Ureter (tissue), 1 donor: ENCODE results near the gene CREB5. TPM values are rescaled to one million over a fixed set of nuclear protein-coding genes. Genes with fewer than 3 reads are reported as not detected.

Experiments
- DNase-seq: peaks from one replicate; pipeline ENCODE4 v3.0.0-alpha.2; 2020; ENCODE audit warnings: low spot score
- total RNA-seq: library from RNA; stranded (reverse); gene quantifications from one replicate; pipeline ENCODE4 v1.2.4, GENCODE V29; 2023
- donor health status: DM: yes; HTN: yes; CAD: no.

CREB5 gene
- total RNA-seq, 1 donor from 2014 or later, result 10.6 TPM

- no peak for DNase-seq
These were observed 100.5 kb downstream of the CREB5 start for GRCh38 chr7:28512668-28513440.

DNA sequence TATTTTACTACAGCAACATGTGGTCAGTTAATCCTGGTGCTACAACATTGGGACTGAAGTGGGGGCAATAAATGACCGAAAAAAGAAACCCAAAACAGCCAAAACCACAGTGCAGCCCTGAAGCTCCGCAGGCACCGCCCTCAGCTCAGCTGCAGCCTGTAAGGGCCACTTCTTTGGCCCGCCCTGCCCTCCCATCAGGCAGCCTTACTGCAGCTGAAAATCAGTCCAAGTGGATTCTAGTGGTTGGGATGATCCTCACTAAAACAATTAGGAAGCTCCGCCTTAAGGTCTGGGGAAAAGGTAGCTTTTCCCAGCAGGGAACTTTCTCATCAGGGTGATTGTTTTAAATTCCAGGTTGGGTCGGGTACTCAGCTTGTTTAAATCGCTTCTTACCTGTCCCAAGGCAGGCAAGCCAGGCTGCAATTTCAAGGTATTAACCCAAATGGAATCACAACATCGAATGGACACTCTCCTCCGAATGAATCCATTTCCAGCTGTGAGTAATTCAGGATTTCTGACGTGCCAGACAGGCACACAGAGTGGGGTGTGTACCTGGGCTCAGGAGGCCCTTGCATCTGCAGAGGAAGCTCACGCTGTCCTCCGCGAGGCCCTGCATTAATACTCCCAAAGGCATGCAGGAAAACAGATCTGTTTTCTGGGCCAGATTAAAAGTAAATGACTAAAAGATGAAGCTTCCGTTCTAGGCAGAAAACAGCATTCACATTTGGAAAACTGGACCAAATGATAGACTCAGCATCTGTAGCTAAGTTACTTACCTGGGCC is 104.3 kb downstream of the CREB5 start:
- no peak for DNase-seq

DNA sequence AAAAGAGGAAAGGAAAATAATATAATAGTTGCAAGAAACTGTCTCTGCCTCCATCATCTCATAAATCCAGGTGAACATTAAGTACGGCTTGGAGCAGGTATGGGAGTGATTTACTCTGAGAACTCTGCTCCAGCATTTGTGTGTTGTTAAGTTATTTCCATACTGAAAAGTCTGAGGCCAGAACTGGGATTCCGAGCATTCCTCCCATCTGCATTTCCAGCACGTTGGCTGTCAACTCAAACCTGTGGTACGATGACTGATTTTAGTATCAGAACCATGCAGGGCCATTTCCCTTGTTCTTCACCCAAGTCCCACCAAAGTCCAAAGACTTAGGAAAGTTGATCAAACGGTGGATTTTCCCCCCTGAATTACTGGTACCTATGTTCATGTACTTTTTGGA is 104.9 kb downstream of the CREB5 start:
- no peak for DNase-seq

DNA sequence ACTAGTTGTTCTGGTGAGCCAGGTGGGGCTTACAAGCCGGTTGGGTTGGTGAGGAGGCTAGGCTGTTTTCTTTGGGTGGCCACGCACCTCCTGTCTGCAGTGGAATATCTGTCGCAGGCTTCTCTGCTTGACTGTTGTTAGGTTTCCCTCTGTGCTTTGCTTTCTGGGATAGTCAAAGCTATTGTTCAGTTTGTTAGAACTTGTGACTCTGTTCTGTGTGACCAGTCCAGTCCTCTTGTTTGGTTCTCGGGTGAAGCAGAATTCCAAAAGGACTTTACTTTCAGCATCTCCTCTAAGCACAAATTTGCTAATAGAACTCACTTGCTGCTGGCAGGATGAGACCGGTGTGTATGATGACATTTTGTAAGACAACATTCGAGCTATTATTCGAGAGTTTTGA is 105.3 kb downstream of the CREB5 start:
- DNase-seq, result no peak

GRCh38 chr7:28520074-28521015 is 108.0 kb downstream of the CREB5 start:
- DNase-seq, result no peak

- DNase-seq, result no peak
These were observed 112.7 kb downstream of the CREB5 start for GRCh38 chr7:28524978-28525377.

GRCh38 chr7:28528899-28529298 is 116.6 kb downstream of the CREB5 start:
- DNase-seq, result no peak

DNA sequence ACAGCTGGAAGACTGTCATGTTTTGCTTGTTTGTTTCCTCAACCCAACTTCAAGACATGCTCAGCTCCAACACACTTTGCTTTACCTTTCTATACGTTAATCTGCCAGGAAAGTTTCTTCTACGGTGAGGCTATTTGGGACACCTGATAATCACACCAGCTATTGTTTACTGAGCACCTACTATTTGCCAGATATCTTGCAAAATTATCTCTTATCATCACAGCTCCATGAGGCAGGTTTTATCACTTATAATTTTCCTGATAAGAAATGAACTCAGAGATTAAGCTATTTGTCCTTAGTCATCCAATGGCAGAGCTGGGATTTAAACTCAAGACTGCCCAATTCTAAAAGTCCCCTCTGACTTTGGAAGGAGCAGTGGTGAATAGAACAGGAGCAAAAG is 117.4 kb downstream of the CREB5 start:
- no peak for DNase-seq

GRCh38 chr7:28530175-28530802 is 118.0 kb downstream of the CREB5 start:
- DNase-seq, result no peak

DNA sequence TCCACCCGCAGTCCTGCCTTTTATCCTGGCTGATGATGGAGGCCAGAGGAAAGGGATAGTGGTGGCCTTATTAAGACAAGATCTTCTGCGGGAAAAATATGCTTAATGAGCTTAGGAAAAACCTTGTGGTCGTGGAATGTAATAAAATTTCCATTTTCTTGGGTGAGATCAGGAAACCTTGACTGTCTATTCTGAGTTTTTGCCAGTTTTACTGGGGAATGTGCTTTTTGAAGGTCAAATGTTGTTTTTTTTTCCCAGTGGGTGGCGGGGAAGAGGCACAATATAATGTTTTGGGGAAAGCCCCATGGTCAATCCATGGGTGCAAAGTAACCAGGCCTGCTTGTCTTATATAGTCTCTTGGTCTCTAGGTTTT is 118.5 kb downstream of the CREB5 start:
- no peak for DNase-seq

DNA sequence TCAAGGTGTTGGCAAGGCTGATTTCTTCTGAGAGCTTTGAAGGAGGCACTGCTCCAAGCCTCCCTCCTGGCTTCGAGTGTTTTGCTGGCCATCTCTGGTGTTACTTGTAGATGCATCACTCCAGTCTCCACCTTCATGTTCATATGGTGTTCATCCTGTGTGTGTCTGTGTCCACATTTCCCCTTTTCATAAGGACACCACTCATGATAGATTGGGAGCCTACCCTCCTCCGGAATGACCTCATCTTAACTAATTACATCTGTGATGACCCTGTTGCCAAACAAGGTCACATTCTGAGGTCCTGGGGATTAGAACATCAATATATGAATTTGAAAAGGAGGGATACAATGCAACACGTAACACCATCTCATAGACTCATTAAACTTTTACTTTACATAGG is 119.0 kb downstream of the CREB5 start:
- no peak for DNase-seq

DNA sequence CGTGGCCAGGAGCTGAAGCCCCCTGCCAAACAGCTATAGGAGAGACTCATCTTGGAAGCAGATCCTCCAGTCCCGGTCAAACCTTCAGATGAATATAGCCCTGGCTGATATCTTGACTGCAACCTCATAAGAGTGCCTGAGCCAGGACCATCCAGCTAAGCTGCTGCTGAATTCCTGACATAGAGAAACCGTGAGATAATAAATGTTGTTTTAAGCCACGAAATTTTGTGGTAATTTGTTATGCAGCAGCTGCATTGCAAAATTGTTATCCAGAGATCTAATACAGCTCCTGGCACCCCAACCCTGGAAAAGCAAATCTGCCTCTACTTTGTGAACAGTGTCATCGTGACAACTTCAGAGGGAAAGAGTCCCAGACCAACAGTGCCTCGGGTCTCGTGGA is 119.9 kb downstream of the CREB5 start:
- no peak for DNase-seq

GRCh38 chr7:28533267-28533666 is 120.9 kb downstream of the CREB5 start:
- DNase-seq, result no peak

- DNase-seq, result no peak
These were observed 121.6 kb downstream of the CREB5 start for GRCh38 chr7:28533731-28534531.

DNA sequence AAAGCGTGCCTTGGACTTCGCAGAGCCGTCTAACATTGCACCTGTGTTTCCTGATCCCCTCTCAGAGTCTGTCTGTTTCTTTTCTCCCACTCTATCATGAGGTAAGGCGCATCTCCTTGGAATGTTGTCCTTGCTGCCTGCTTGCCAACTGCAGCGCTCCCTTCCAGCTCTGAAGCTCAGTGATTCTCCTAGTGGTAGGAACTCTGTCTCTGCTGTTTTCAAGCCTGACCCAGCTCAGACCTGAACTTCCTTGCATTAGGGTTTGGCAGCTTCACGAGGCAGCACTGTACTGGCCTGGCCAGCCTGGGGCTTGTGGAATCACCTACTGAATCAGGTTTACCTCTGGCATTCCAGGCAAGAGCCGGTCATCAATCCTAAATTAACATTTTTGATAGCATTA is 123.9 kb downstream of the CREB5 start:
- DNase-seq, result no peak

GRCh38 chr7:28539289-28539981 is 127.1 kb downstream of the CREB5 start:
- no peak for DNase-seq

GRCh38 chr7:28542410-28542809 is 130.1 kb downstream of the CREB5 start:
- no peak for DNase-seq

DNA sequence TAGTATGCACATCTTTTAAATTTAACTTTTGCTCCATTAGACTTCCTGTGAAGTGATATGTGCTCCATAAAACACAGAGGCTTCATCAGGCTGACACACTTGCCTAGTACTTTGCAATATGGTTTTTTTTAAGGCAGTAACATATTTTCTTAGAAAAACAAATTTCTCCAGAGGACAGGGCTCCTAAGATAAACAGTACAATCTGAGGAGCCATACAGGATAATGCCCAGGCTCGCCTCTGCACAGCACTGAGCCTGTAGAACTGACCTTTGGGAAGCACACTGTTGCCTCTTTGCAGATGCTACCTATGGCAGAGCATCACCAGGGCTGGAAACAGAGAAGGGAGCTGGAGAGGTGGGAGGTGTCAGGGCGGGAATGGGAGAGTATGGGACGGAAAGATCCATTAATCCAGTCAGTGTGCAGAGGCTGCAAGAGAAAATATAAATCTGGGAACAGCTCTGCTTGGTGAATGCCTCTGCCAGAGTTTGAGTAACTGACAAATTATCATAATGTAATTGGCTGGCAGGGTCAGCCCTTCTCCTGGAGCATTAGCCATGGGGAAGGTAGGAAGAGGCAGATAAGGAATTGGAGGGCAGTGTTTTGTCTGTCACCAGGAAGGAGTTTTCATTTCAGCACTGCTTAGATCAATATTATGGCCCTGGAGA is 132.3 kb downstream of the CREB5 start:
- DNase-seq, result no peak

GRCh38 chr7:28546067-28546466 is 133.7 kb downstream of the CREB5 start:
- DNase-seq, result no peak

DNA sequence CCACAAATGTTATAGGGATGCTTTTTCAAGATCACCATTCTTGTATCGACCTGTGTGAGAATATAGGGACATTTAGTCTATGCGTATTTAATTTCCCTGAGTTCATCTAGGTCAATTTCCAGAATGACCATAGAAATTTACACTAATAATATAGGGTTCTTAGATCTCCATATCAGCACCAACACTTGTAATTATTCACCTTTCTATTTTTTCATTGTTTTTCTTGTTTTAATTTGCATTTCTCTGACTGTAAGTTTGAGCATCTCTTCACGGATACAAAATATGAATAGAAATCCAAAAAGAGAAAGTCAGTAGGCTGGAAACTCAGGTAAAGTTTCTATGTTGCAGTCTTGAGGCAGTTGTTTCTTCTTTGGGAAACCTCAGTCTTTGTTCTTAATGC is 134.8 kb downstream of the CREB5 start:
- DNase-seq, result no peak
